Naive thymus-derived CD4-positive, alpha-beta T cell (primary cell): Measurements from ENCODE around the gene HSPB7. TPM values are rescaled to one million over a fixed set of nuclear protein-coding genes. Genes with fewer than 3 reads are reported as not detected.

Experiments used
- ATAC-seq: fragments of 150-1000 bp; cut with Tn5 transposase; 2 replicates; pipeline ENCODE4 v1.10.0; 2021; ENCODE audit warnings: mild to moderate bottlenecking, moderate library complexity
- CTCF ChIA-PET: fragments of 350-600 bp; sonication (Branson Sonifier 250); formaldehyde crosslinking; loops from one replicate; lab custom pipeline; 2021; ENCODE audit warnings: antibody characterized with exemption; lab: Charles Lee
- POLR2A ChIA-PET: fragments of 350-600 bp; sonication (Branson Sonifier 250); formaldehyde crosslinking; loops from one replicate; lab custom pipeline; 2021; ENCODE audit warnings: antibody characterized with exemption, inconsistent platforms; lab: Charles Lee
- DNase-seq, 9 donors: peaks; one replicate each; pipeline versions ENCODE4 v3.0.0 to v3.0.0-alpha.2; 2020 to 2022; ENCODE audit warnings: mixed read lengths in 1 of 9
- H3K27ac ChIP-seq: one replicate; pipeline ENCODE4 v1.7.0; 2013; ENCODE audit warnings: mild to moderate bottlenecking, low read depth, low read length, moderate library complexity
- H3K27me3 ChIP-seq, 2 donors: one replicate each; pipeline ENCODE4 v1.7.0; 2013; ENCODE audit warnings: low read length in 2 of 2, mild to moderate bottlenecking in 2 of 2, moderate library complexity in 2 of 2; ENCODE audit not compliant: control insufficient read depth in 2 of 2, insufficient read depth in 2 of 2
- H3K36me3 ChIP-seq, 3 experiments: 1 replicate in 2 of 3; 2 replicates in 1 of 3; pipeline ENCODE4 v1.7.0; 2013; ENCODE audit warnings: low read length in 3 of 3, mild to moderate bottlenecking in 3 of 3, moderate library complexity in 1 of 3; ENCODE audit not compliant: insufficient read depth in 3 of 3, control insufficient read depth in 2 of 3
- H3K4me1 ChIP-seq, 2 donors: one replicate each; pipeline ENCODE4 v1.7.0; 2013; ENCODE audit warnings: low read length in 2 of 2, mild to moderate bottlenecking in 2 of 2, moderate library complexity in 1 of 2; ENCODE audit not compliant: control insufficient read depth in 2 of 2, insufficient read depth in 2 of 2
- H3K4me3 ChIP-seq: 2 replicates; pipeline ENCODE4 v1.7.0; 2013; ENCODE audit warnings: mild to moderate bottlenecking, low read length
- H3K9me3 ChIP-seq, 3 experiments: 1 replicate in 2 of 3; 2 replicates in 1 of 3; pipeline ENCODE4 v1.7.0; 2013; ENCODE audit warnings: low read length in 3 of 3; ENCODE audit not compliant: control insufficient read depth in 2 of 3
- H3K27ac Mint-ChIP-seq, 9 donors: one replicate each; pipeline ENCODE4 v1.8.0; 2020 to 2022; ENCODE audit warnings: mixed read lengths in 9 of 9, mild to moderate bottlenecking in 8 of 9, moderate library complexity in 5 of 9, inconsistent platforms in 2 of 9
- H3K27me3 Mint-ChIP-seq, 5 donors: one replicate each; pipeline ENCODE4 v1.8.0; 2021 to 2022; ENCODE audit warnings: mixed read lengths in 5 of 5, mild to moderate bottlenecking in 1 of 5
- H3K36me3 Mint-ChIP-seq, 5 donors: one replicate each; pipeline ENCODE4 v1.8.0; 2020 to 2022; ENCODE audit warnings: mixed read lengths in 5 of 5, mild to moderate bottlenecking in 3 of 5, inconsistent platforms in 1 of 5
- H3K4me1 Mint-ChIP-seq, 7 donors: one replicate each; pipeline ENCODE4 v1.8.0; 2020 to 2022; ENCODE audit warnings: mixed read lengths in 7 of 7, mild to moderate bottlenecking in 3 of 7, inconsistent platforms in 1 of 7
- H3K4me3 Mint-ChIP-seq, 10 donors: one replicate each; pipeline ENCODE4 v1.8.0; 2020 to 2022; ENCODE audit warnings: mild to moderate bottlenecking in 10 of 10, mixed read lengths in 10 of 10, moderate library complexity in 6 of 10, inconsistent platforms in 2 of 10
- H3K9me3 Mint-ChIP-seq, 11 donors: one replicate each; pipeline ENCODE4 v1.8.0; 2020 to 2022; ENCODE audit warnings: mixed read lengths in 11 of 11, mild to moderate bottlenecking in 4 of 11, inconsistent platforms in 1 of 11, moderate library complexity in 1 of 11
- intact Hi-C, 2 donors: fragments of 100-400 bp; cut with micrococcal nuclease; formaldehyde crosslinking; loops; one replicate each; pipeline ENCODE4 v1.15.1; 2023
- polyA plus RNA-seq, 2 donors: library from polyadenylated mRNA; unstranded; fragments of 300-500 nt; fragmentation: Illumina TruSeq; gene quantifications; one replicate each; pipeline ENCODE4 v1.2.3, GENCODE V29; 2021
- total RNA-seq, 6 experiments: library from RNA in 5 of 6; stranded (reverse) in 5 of 6; gene quantifications; 1 replicate in 5 of 6; 2 replicates in 1 of 6; pipeline ENCODE4 v1.2.3 and lab custom pipeline; 2021 to 2026

HSPB7 gene
- total RNA-seq: not detected
- polyA plus RNA-seq: not detected
- not detected for total RNA-seq (lab: John Stamatoyannopoulos, UW)

DNA sequence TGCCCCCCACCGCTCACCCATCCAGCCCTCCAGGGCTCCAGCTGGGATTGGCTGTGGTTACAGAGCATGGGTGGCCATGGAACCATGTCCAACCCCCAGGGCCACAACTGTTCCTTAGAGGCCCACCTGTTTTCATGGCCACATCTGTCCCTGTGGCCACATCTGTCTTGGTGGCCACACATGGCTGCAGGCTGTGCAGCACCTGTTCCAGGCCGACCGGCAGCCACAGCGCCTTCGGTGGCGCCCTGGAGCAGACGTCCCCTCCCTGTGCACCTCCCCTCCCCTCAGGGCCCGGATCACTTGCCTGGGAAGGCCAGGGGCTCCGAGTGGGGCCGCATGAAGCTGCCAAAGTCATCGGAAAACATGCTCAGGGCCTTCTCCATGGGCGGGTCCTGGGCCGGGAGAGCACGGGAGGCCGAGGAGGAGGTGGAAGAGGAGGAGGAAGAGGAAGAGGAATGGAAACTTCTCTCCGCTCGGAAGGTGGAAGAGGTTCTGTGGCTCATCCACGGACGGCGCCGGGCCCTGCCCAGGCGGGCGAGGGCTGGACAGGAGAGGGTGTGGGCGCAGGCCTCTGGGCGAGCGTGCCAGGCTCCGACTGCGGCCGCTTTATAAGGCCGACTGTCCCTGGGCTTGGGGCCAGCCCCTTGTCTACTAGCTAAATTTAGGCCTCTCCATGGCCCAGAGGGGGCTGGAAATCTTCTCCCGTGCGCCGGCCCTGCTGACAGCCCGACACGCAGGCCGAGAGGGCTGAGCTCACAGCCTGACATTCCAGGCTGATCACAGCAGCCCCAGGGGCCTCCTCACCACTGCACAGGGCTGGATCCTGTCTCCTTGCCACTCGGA, at the start of gene HSPB7:
HSPB7 (minus strand) TSS at position 583 of the 843 bp plus-strand sequence; CDS start at position 503, 80 bp downstream.
- CTCF ChIA-PET: no interaction called here
- H3K27ac ChIP-seq: no peak within 1 kb of the TSS

DNA sequence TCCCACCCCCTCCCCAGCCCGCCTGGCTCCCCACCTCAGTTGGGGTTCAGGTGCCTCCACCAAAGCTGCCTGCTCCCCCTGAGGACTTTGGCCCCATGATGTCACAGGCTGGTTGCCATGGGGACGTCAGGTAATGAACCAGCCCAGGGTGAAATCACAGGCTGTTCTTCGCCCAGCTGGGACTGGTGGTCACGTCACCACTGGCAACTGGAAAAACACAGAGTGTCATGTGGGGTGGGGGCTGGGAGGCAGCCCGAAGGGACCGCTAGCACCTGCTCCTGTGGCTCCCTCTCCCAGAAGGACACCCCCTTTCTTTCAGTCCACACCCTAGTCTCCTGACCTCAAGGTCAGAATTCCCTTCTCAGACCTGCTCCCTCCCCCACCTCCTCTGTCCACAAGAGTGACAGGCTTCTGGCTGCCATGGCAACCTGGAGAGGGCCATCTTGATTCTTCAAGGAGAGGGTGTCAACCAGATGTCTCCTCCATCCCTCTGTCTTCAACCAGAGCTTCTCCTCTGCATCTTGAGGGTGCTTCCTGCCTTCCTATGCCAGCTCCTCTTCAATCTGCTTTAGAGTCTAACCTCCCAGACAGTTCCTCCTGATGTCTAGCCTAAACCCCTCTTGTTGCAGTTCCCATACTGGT, 49.4 kb upstream of the HSPB7 start:
- intact Hi-C loops: no loop called here
- no peak for DNase-seq
- peak overlapping the region in 1 of 9 donors; percentile 43 for H3K27ac Mint-ChIP-seq
- Histone ChIP-seq H3K27ac (no peak overlapping the region), H3K27me3 (no peaks in the 10 kb centered on the region), H3K9me3 (no peaks in the 10 kb centered on the region), H3K36me3 (no peaks in the 10 kb centered on the region), H3K4me1 (peaks cover 0 to 17% of the 10 kb centered on the region in 2 donors), H3K4me3 (no peak overlapping the region)
- H3K4me1 Mint-ChIP-seq: peaks cover 11 to 50% (median 13%) of the 10 kb centered on the region in 7 donors
- ChIA-PET POLR2A (no interaction called here), CTCF (no interaction called here)
- H3K27me3 Mint-ChIP-seq: peaks cover 0 to 40% (median 8%) of the 10 kb centered on the region in 5 donors
- peak; percentile 12 for ATAC-seq
- peak overlapping the region in 1 of 10 donors; percentile 12 for H3K4me3 Mint-ChIP-seq
- no peaks in the 10 kb centered on the region for H3K9me3 Mint-ChIP-seq
- H3K36me3 Mint-ChIP-seq: no peaks in the 10 kb centered on the region

More for the DNA sequence above, at the start of gene HSPB7:
- peaks cover 0 to 7% (median 0%) of the 10 kb centered on the region in 5 donors for H3K27me3 Mint-ChIP-seq
- H3K4me3 Mint-ChIP-seq: no peak within 1 kb of the TSS
- DNase-seq (no peak), ATAC-seq (no peak)
- peaks cover 0 to 2% of the 10 kb centered on the region in 2 donors for H3K4me1 ChIP-seq
- H3K27me3 ChIP-seq: no peaks in the 10 kb centered on the region
- H3K9me3 ChIP-seq: no peaks in the 10 kb centered on the region
- no peak within 1 kb of the TSS for H3K4me3 ChIP-seq
- H3K27ac Mint-ChIP-seq: no peak within 1 kb of the TSS
- intact Hi-C loops: no loop called here
- peaks cover 0 to 2% (median 0%) of the 10 kb centered on the region in 11 donors for H3K9me3 Mint-ChIP-seq
- POLR2A ChIA-PET: interaction anchor here (0.5 kb wide), 1 partner anchor 916 kb away, joined by 3 read pairs; no protein-coding TSS in a partner anchor
- H3K36me3 Mint-ChIP-seq: no peaks in the 10 kb centered on the region
- peaks cover 0 to 2% (median 0%) of the 10 kb centered on the region in 7 donors for H3K4me1 Mint-ChIP-seq
- H3K36me3 ChIP-seq: no peaks in the 10 kb centered on the region

DNA sequence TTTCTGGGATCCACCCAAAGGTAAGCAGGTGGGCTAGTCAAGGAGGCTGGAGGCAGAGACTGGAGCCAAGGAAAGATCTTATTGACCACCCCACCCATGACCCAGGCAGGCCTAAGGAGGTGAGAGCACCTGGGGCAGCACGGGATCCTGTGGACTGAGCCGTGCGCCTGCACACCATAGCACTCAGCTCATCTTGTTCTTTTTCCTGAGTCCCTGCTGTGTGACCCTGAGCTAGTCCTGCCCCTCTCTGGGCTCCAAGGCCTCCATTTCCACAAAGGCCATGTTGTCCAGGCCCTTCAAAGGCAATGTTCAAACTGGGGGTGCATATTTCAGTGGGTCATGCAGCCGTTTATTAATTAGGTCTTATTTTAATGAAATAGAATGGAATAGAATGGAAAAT, 48.4 kb upstream of the HSPB7 start:
- Histone ChIP-seq H3K27ac (no peak overlapping the region), H3K4me1 (peaks cover 0 to 17% of the 10 kb centered on the region in 2 donors), H3K36me3 (no peaks in the 10 kb centered on the region), H3K4me3 (no peak overlapping the region), H3K9me3 (no peaks in the 10 kb centered on the region), H3K27me3 (no peaks in the 10 kb centered on the region)
- Mint-ChIP-seq H3K27ac (no peak overlapping the region), H3K27me3 (peaks cover 0 to 30% (median 8%) of the 10 kb centered on the region in 5 donors), H3K36me3 (no peaks in the 10 kb centered on the region), H3K4me1 (peaks cover 11 to 49% (median 13%) of the 10 kb centered on the region in 7 donors), H3K9me3 (no peaks in the 10 kb centered on the region), H3K4me3 (no peak overlapping the region)
- ATAC-seq (no peak), DNase-seq (no peak)
- POLR2A ChIA-PET: no interaction called here
- CTCF ChIA-PET: interaction anchor here (0.5 to 0.7 kb wide), 2 partner anchors 92 to 181 kb away, joined by 3 read pairs; no protein-coding TSS in a partner anchor
- intact Hi-C loops: no loop called here

GRCh38 chr1:16065269-16065576, 47.4 kb upstream of the HSPB7 start:
- H3K27ac ChIP-seq: no peak overlapping the region
- ATAC-seq: no peak
- peaks cover 9 to 40% (median 12%) of the 10 kb centered on the region in 7 donors for H3K4me1 Mint-ChIP-seq
- peaks cover 0 to 28% (median 8%) of the 10 kb centered on the region in 5 donors for H3K27me3 Mint-ChIP-seq
- CTCF ChIA-PET: no interaction called here
- no peaks in the 10 kb centered on the region for H3K9me3 ChIP-seq
- peak overlapping the region in 2 of 10 donors; percentile 63 to 76 for H3K4me3 Mint-ChIP-seq
- H3K36me3 Mint-ChIP-seq: no peaks in the 10 kb centered on the region
- no peaks in the 10 kb centered on the region for H3K27me3 ChIP-seq
- DNase-seq: no peak
- peak overlapping the region in 1 of 9 donors; percentile 83 for H3K27ac Mint-ChIP-seq
- H3K4me1 ChIP-seq: peaks cover 0 to 9% of the 10 kb centered on the region in 2 donors
- intact Hi-C loops: no loop called here
- H3K4me3 ChIP-seq: no peak overlapping the region
- POLR2A ChIA-PET: no interaction called here
- H3K9me3 Mint-ChIP-seq: no peaks in the 10 kb centered on the region
- H3K36me3 ChIP-seq: no peaks in the 10 kb centered on the region

DNA sequence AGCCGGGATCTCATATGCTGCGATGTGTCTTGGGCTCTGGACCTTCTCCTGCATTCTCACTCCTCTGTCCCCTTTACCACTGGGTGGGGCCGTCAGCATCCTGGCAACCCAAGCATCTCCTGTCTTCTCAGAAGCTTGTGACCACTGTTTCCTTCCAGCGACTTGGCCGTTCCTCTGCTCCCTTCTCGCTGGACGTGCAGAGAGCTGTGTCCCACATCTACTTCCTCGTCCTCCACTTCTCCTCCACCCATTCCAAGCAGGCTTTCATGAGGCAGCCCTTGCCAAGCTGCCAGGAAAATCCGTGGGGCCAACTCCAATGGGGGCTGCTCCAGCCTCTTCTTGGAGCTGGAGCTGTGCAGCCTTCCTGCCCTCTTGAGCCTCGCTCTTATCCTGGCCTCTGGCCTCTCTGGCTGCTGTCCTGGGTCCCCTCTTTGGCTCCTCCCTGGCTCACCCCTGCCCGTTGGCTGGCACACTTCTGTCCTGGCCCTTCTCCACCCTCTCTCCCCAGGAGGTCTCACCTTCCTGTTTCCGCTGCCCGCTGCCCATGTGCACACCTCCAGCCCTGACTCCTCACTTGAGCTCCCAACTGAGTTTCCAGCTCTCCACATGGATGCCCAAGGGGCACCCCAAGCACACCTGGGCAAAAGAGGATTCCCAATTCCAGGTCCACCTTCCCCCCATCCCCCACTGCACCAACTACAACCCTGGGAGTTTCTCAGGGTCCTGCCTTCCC, 46.9 kb upstream of the HSPB7 start:
- CTCF ChIA-PET: no interaction called here
- Histone ChIP-seq H3K4me1 (peaks cover 0 to 4% of the 10 kb centered on the region in 2 donors), H3K36me3 (no peaks in the 10 kb centered on the region), H3K9me3 (no peaks in the 10 kb centered on the region), H3K27ac (no peak overlapping the region), H3K4me3 (no peak overlapping the region), H3K27me3 (no peaks in the 10 kb centered on the region)
- Mint-ChIP-seq H3K27ac (peak overlapping the region in 2 of 9 donors; percentile 34 to 83), H3K4me3 (peak overlapping the region in 1 of 10 donors; percentile 76), H3K9me3 (no peaks in the 10 kb centered on the region), H3K36me3 (no peaks in the 10 kb centered on the region), H3K4me1 (peaks cover 6 to 36% (median 9%) of the 10 kb centered on the region in 7 donors), H3K27me3 (peaks cover 0 to 24% (median 8%) of the 10 kb centered on the region in 5 donors)
- DNase-seq: no peak
- intact Hi-C loops: no loop called here
- POLR2A ChIA-PET: no interaction called here
- ATAC-seq: no peak

DNA sequence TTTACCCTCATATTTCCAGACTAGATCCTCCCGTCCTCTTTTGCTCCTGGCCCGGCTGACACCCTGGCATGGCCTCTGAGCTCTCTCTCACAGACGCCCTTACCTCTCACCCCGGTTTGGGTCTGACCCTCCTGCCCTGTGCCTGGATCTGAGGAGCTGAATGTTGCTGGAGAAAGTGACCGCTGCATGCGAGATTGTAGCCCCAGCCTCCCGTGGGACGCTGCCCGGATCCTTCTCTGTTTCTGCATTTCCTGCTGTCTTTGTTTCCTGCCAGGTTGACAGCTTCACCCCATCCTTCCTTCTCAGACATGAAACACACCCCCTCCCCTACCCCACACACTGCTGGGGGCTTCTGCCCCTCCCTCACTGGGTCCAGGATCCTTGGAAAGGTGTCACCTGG, 46.1 kb upstream of the HSPB7 start:
- DNase-seq (no peak), ATAC-seq (no peak)
- ChIA-PET POLR2A (no interaction called here), CTCF (no interaction called here)
- Mint-ChIP-seq H3K4me3 (peak overlapping the region in 1 of 10 donors; percentile 76), H3K27me3 (peaks cover 0 to 24% (median 8%) of the 10 kb centered on the region in 5 donors), H3K4me1 (peaks cover 6 to 34% (median 9%) of the 10 kb centered on the region in 7 donors), H3K36me3 (no peaks in the 10 kb centered on the region), H3K9me3 (no peaks in the 10 kb centered on the region), H3K27ac (peak overlapping the region in 1 of 9 donors; percentile 39)
- H3K9me3 ChIP-seq: no peaks in the 10 kb centered on the region
- intact Hi-C loops: no loop called here
- no peak overlapping the region for H3K27ac ChIP-seq
- H3K4me3 ChIP-seq: no peak overlapping the region
- H3K4me1 ChIP-seq: peaks cover 0 to 4% of the 10 kb centered on the region in 2 donors
- no peaks in the 10 kb centered on the region for H3K27me3 ChIP-seq
- H3K36me3 ChIP-seq: no peaks in the 10 kb centered on the region
